Measurements from ENCODE around the gene HDAC4.

DNA sequence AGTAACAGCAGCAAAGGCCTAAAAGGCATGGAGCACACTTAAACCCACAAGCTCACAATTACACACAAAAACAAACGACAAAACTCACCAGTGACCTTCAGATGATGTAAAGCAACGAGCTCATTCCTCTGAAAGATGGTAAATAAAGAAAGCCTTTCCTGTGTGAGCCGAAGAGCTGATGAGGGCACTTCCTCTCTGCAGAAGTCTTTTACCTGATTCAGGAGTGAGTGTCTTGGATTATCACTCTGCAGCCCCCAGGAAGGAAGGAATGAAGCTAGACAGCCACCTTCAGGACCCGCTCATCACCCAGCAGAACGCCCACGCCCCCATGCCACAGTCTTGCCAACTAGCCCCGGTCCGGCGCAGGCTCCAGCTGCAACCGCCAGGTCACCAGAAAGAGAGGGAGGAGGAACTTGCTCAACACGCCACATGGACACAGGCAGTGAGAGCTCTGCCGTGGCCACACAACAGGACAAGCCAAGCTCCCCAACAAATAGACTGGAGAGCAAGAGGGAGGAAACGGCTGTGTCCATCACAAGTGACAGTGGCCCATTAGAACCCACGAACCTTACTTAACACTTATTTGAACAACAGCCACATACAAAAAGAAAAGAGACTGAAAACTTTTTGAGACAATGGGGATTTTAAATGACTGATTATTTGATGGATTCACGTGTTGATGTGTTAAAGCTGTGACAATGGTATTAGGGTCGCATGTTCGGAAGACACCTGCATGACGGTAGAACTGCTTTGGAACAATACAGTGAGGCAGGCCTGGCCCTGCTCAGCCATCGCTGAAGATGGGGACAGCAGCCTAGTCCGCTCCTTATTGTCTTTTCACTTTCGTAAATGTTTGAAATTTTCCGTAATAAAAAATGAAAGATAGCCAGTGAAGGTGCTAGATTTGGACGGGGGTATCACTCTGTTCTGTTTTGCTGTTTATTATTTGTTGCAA lies 127.3 kb downstream of the HDAC4 start:
- no peak for TF ChIP-seq EP300 (IDR thresholded peaks at IDR 0.05)
- TF ChIP-seq, protein P1, sequence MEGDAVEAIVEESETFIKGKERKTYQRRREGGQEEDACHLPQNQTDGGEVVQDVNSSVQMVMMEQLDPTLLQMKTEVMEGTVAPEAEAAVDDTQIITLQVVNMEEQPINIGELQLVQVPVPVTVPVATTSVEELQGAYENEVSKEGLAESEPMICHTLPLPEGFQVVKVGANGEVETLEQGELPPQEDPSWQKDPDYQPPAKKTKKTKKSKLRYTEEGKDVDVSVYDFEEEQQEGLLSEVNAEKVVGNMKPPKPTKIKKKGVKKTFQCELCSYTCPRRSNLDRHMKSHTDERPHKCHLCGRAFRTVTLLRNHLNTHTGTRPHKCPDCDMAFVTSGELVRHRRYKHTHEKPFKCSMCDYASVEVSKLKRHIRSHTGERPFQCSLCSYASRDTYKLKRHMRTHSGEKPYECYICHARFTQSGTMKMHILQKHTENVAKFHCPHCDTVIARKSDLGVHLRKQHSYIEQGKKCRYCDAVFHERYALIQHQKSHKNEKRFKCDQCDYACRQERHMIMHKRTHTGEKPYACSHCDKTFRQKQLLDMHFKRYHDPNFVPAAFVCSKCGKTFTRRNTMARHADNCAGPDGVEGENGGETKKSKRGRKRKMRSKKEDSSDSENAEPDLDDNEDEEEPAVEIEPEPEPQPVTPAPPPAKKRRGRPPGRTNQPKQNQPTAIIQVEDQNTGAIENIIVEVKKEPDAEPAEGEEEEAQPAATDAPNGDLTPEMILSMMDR (IDR thresholded peaks at IDR 0.05), result no peak
